T-helper 9 cell (primary cell): ENCODE data around the gene JAGN1.
"Not testable (repeated sequence)": the region's sequence is repeated elsewhere in the genome, so short reads cannot be mapped to it uniquely, and the experiment has no call there.

ENCODE experiments used
- DNase-seq: peaks from one replicate; pipeline ENCODE4 v3.0.0-alpha.2; 2020
- total RNA-seq, 2 donors: gene quantifications; one replicate each; lab custom pipeline; 2026; lab: John Stamatoyannopoulos, UW

JAGN1 gene
- total RNA-seq: 8.4 to 29.7 reads per million in 2 donors

DNA sequence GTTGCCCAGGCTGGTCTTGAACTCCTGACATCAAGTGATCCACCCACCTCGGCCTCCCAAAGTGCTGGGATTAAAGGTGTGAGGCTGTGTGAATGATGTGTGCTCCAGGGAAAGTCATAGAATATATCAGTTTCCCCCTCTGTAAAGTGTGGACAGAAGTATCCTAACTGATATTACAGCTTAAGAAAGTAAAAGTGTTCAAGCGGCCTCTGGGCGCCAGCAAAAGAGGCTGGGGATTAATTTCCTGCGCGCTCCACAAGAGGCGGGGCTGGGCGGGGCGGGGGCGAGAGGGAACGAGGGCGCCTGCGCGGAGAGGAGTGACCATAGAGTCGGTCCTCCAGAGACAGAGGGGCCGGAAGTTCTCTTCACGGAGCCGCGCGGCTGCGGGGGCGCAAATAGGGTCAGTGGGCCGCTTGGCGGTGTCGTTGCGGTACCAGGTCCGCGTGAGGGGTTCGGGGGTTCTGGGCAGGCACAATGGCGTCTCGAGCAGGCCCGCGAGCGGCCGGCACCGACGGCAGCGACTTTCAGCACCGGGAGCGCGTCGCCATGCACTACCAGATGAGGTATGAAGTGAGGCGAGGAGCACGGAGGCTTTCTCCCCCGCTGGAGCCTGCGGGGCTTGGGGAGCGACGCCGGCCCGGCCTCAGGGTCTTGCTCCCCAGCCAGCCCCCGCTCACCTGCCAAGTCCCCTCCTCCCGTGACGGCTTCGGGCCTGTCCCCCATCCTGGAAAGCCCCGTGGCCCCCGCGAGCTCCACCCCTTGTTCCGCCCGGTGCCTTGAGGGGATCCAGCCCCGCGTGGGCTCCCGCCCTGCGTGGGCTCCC, at the start of gene JAGN1:
JAGN1 (plus strand) TSS at position 362 of the 823 bp plus-strand sequence; CDS start at position 475, 113 bp downstream.
- DNase-seq: peak; percentile 90

DNA sequence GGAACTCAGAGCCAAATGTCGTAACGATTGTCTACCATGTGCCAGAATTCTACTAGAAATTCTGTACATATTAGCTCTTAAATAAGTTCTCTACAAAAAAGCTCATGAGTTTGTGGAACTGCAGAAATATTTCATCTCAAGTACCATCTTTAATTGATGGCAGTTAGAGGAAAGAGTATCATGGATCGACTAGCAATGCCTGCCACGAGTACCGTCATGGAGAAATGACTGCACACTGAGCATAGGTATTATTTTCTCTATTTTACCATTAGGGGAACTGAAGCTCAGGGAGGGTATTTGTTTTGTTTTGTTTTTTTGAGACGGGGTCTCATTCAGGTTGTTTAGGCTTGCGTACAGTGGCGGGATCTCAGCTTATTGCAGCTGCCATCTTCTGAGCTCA, 49.4 kb upstream of the JAGN1 start:
- no peak for DNase-seq

DNA sequence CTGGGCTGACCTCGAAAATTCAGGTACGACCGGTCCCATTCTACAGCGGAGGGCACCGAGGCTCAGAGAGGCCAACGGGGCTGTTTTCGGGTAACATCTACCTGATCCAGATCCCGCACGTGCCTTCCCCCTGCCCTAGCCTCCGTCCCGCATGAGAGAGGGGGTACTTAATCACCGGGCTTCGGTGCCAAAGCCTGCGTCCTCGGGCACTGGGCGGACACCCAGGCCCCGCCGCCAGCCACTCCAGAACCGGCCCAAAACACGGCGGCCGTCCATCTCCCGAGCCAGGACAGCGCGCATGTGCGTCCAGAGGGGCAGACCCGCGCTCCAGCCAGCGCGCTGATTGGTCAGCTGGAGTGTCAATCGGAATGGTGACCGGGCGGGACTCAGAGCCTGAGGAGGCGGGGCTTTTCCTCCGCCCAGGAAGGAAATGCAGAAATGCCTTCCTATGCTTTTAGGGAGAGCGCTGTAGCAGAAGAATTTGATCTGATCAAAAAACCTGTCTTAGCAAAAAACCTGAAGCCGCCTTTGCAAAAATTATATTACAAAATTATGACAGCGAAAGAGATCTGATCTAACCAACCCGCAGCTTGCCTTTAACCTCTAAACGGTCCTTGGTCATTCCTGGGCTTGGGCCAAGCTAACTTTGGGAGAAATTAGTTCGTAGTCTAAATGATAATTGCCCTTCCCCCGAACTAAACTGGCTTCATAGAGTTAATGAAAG, 46.5 kb upstream of the JAGN1 start, which contains the start of gene RPUSD3:
RPUSD3 (minus strand) TSS at position 294 of the 724 bp plus-strand sequence; CDS start at position 276, 18 bp downstream.
- DNase-seq: peak; percentile 97

DNA sequence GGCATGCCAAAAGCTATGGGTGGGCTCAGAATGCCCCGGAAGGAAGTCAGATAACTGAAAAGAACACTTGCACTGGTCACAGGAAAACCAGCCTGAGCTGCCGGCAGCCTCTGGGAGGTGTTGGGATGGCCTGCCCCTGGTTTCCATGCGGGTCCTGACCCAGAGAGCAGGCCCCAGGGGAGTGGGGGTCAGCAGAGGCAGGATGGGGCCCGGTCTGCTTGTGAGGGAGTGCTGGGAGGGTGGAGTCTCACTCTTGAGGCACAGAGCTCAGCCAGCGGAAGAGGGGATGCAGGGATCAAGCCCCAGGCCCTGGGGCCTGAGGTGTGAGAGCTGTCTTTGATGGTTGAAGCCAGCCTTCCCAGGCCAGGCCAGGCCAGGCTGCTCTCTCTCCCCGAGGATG, 44.2 kb upstream of the JAGN1 start:
- no peak for DNase-seq

DNA sequence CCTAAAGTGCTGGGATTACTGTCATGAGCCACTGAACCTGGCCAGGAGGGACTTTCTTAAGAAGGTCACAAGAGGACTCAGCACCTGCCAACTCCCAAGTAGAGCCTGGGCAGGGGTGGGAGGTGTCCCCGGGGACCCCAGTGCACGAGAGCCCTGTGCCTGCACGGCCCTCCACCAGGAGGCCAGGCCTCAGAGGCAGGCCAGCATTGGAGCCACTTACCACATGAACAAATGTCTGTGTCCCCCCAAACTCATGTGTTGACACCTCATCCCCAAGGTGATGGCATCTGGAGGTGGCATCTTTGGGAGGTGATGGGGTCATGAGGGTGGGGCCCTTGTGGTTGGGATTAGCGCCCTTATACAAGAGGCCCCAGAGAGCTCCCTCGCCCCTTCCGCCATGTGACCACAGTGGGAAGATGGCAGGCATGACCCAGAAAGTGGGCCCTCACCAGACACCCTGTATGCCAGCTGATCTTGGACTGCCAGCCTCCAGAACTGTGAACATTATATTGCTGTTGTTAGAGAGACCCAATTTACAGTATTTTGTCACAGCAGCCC, 43.4 kb upstream of the JAGN1 start:
- DNase-seq: no peak

DNA sequence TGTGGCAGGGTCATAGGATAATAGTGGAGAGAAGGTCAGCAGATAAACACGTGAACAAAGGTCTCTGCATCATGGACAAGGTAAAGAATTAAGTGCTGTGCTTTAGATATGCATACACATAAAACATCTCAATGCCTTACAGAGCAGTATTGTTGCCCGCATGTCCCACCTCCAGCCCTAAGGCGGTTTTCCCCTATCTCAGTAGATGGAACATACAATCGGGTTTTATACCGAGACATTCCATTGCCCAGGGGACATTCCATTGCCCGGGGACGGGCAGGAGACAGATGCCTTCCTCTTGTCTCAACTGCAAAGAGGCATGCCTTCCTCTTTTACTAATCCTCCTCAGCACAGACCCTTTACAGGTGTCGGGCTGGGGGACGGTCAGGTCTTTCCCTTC, 42.5 kb upstream of the JAGN1 start:
- not testable (repeated sequence) for DNase-seq

DNA sequence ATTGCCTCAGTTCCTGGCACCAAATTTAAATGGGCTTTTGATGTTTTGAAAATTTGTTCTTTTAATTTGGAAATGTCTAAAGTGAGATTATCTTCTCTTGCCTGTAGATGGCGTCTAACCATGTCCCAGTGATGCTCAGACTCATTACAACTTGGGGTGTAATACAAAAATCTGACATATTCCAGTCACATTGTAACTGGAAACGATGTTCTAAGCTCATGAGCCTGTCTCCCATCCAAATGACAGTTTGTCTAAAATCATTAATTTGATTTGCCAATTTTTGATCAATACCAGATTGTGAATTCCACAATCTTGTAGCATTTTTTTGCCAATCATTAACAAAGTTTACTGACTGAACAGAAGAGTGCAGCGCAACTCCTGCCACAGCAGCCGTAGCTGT, 41.5 kb upstream of the JAGN1 start:
- DNase-seq: not testable (repeated sequence)

DNA sequence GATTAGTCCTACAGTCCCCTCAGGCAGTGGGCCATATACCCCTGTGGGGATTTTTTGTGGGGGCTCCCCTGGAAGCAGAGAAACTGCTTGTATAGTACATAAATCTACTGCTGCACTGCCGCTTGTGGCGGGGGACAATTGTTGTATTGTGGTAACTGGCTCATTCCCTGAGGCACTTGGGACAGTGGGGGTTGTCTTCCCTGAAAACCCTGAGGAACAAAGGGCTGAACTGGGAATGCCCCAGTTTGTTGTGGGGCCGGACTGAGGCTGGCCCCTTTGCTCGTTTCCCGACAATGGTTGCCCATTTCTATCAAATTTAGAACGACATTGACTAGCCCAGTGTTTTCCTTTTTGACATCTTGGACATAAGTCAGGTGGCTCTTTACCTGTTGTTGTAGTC, 39.0 kb upstream of the JAGN1 start:
- not testable (repeated sequence) for DNase-seq

DNA sequence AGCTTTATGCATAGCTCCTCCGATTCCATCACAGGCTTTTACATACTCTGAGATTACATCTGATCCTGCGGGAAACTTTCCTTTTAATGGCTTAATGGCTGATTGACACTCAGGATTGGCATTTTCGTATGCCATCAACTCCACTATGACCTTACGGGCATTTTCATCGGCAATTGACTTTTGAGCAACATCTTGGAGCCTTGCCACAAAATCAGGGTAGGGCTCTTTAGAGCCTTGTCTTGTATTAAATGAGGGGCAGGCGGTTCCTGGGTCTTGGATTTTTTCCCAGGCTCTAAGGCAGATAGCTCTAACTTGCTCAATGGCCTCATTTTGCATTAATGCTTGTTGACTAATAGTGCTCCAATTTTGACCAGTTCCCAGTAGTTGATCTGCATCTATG, 38.5 kb upstream of the JAGN1 start:
- not testable (repeated sequence) for DNase-seq

DNA sequence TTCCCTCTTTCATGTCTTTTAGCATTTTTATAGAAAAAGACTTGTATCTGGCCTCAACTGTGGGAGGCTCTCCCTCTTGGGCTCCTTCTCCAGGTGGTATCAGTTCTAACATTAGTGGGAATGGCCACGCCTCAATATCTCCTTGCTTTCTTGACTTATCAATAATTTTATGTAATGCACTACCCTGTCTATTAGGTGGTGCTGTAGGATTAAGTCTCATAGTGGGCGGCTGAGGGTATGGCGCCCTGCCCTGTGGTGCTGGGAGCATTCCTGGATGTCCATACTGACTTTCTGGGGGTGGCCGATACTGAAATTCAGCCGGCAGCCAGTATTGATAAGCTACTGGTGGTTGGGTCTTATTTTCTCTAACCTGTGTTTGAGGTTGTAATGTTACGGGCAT, 37.9 kb upstream of the JAGN1 start:
- no peak for DNase-seq

DNA sequence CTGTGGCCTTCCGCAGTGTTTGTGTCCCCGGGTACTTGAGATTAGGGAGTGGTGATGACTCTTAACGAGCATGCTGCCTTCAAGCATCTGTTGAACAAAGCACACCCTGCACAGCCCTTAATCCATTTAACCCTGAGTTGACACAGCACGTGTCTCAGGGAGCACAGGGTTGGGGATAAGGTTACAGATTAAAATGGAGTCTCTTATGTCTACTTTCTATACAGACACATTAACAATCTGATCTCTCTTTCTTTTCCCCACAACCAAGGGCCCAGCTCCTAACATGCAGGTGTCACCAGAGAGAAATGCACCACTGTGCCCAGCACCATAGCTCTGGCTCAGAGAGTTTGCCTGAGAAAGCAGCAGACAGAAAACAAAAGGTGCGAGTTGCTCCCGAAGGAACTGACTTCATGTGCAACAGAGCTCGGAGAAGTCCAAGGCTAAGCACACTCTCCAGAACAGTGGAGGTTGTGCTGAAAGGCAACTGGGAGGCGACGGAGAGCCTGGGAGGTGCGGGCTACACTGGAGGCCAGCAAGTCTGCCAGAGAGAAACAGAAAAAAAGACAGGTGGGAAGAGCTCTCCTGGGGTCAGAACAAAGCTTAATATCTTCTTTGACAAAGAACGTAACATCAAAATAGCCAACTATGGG, 36.0 kb upstream of the JAGN1 start:
- not testable (repeated sequence) for DNase-seq

DNA sequence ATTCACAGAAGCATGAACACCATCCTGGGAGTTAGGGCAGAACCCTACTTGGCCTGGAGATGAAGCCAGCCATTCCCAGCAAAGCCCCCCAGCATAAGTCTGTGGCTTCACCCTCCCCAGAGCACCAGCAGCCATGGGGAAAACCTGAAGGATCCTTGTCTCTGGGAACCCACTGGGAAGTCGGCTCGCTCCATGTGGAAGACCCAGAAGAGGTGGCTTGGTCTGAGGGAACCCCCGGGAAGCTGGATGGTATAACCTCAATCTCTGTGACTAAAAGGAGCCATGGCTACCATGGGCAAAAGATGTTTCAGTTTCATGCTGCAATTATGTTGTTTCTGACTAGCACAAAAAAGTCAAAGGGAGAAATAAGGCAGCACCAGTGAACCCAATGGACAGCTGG, 34.8 kb upstream of the JAGN1 start:
- DNase-seq: no peak

DNA sequence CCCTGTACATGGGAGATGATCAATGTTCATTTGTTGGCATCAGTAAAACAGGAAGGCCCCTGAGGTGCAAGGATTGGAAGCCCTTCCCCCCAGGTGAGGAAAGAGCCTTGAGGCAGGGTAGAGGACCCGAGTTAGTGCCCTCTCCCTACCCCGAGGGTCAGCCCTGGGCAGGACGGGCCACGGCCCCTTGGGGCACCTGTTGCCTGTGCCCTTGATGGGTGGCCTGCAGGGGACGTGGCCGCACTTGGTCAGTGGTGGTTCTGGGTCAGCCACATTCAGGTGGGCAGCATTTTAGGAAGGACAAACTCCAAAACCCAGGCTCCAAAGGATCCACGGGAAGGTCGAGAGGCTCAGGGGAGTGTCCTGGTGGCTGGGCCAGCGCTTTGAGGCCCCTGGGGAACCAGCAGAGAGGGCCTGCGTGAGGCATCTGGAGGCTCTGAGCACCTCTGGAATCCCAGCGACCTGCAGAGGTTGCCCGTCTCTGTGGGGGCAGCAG, 30.8 kb upstream of the JAGN1 start:
- DNase-seq: no peak

DNA sequence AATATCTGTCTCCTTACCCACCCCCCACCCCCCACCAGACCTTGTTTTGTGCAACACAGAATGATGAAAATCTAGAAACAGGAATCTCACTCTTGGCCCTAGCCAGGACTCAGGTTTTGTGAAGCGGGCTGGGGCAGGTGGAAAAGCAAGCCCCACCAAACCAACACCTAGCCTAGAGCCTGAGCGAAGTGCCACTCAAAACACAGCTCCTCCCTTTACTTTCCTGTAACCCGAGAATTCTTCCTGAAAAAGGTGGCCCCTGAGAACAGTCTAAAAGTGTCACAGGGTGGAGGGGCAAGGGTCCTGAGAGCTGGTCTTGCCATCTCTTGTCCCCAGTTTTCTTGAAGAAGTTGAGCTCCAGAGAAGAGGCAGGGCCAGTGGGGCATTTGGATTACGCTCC, 29.2 kb upstream of the JAGN1 start:
- no peak for DNase-seq

DNA sequence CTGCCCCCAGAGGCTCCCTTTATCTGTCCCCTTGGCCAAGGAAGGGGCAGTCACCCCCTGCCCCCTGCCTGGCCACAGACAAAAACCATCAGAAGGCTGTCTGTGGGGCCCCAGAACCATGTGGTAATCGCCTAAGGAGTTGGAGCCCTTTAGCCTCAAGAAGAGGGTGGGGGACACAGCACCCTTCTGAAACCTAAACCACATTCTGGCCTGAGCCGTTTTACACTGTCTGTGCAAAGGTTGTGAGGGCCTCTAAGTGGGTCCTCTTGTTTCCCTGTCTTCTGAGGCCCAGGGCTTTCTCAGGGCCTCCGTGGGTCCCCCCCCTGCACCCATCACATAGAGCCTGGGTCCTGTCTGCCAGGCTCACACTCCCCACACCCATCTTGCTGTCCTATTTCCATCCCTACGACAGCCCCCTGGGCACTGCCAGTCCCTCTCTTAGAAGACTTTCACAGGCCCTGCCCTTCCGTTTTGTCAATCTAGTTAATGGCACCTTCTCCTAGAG, 28.7 kb upstream of the JAGN1 start:
- no peak for DNase-seq

DNA sequence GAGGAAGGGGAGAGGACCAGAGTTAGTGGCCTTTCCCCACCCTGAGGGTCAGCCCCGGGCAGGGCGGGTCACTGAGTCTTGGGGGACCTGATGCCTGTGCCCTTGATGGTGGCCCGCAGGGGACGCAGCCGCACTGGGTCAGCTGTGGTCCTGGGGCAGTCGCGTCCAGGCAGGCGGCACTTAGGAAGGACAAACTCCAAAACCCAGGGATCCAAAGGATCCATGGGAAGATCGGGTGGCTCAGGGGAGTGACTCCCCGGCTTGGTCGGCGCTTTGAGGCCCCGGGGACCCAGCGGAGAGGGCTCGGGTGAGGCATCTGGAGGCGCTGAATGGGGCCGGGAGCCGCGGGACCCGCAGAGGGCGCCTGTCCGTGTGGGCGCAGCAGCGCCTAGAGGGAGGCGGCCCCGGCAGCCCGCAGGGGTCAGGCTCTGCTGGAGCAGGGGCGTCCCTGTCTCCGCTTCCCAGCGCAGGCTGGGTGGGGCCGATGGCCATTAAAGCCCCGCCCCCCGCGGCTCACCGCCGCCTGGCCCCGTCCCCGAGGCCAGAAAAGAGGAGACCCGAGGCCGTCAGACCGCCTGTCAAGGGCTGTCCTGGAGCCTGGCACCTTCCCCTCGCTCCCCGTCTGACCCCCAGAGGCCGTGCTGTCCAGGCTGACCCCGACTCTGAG, 27.9 kb upstream of the JAGN1 start:
- DNase-seq: no peak

DNA sequence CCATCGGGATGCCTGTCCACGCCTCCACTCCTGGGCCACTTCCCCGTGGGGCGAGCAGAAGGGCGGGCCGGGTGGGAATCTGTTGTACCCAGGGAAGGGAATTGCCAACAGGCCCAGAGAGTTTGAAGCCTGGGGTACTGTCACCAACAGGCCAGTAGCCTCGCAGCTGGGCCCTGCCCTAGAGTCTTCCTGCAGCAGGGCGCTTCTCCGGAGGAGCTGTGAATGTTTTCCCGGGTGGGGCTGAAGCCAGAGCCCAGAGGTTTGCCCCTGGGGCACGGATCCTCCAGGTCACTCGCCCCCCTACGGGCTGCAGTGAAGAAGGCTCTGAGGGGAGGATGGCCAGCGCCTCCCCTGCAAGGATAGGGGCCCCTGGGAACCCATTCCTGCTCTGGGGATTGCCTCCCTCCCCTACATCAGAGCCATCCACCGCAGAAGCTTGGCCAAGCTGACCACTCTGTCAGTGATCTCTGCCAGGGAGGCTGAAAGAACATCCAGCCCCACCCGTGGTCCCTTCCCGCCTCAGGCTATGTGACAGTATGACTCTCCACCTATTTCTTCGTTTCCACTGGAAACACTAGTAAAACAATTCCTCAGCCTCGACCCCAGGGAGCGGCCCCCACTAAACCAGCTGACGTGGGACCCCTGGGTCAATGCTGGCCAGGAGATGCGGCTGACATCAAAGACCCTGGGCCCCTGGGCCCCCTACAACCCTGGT, 27.2 kb upstream of the JAGN1 start:
- no peak for DNase-seq

DNA sequence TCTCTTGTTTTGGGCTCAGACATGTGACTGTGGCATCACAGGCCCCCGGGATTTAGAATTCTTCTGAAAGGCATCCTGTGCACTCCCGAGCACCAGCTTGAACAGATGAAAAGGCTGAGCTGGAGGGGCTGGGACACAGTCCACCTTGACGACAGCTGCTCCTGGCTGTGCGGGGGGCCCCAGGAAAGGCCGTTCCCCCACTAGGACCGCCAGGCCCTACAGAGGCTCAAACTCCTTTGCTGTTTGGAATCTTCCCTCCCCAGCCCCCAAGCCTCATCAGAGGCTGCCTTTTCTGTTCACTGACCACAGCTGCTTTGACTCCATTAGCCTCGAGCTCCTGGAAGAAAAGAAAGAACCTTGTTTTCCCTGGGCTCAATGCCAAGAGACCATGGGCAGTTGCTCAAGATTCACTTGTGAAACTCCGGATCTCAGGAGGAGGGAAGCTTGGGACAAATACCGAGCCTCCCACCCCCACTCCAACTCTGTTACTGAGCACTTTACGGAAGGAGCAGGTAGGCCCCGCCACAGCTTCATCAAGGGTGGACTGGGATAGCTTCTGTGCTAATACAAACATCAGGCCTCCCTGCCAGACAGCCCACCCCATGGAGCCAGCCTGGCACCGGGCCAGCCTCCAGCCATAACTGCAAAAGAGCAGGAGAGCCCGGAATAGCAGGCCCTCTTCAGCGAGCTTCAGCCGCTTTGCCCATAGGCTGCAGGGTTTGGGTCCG, 26.0 kb upstream of the JAGN1 start:
- no peak for DNase-seq

DNA sequence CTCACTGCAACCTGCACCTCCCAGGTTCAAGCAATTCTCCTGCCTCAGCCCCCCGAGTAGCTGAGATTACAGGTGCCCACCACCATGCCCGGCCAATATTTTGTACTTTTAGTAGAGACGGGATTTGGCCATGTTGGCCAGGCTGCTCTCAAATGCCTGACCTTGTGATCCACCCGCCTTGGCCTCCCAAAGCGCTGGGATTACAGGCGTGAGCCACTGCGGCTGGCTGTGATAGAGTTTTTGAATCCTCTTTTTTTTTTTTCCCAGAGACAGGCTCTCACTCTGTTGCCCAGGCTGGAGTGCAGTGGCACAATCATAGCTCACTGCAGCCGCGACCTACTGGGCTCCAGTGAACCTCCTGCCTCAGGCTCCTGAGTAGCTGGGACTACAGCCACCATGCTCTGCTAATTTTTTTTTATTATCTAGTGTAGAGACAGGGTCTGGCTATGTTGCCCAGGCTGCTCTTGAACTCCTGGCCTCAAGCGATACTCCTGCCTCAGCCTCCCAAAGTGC, 25.2 kb upstream of the JAGN1 start:
- DNase-seq: not testable (repeated sequence)

DNA sequence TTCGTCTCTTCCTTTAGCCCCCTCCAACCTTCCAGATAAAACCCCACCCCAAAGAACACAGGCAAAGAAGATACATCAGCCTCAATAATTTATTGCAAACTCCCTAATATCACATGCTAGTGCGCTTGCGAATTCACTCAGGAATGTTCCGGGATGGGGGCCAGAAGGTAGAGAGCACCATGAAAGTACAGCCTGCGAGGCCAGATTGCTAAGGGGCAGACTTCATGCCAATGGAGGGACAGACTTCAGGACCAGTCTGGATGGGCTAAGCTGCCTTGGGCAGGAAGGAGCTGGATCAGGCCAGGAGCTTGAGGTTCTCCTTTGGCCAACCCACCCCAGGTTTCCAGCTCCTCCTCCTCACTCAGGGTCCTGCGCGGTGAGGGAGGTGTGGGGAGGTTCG, 23.8 kb upstream of the JAGN1 start:
- DNase-seq: no peak
